Activated CD4-positive, alpha-beta T cell treated with anti-CD3 and anti-CD28 coated beads, Interleukin-2, amount 50 U/mL, for 16 hours (primary cell): ENCODE data around the gene UBA3.

Experiments
- DNase-seq: peaks from one replicate; pipeline ENCODE4 v3.0.0-alpha.2; 2020

Gene UBA3

GRCh38 chr3:69011096-69011730, 69.0 kb downstream of the UBA3 start:
- DNase-seq, result peak; percentile 11

GRCh38 chr3:69009559-69010410, 70.4 kb downstream of the UBA3 start:
- no peak for DNase-seq

GRCh38 chr3:69008980-69009379, 71.2 kb downstream of the UBA3 start:
- no peak for DNase-seq

- DNase-seq, result no peak
Measured at GRCh38 chr3:69005791-69006482, 74.2 kb downstream of the UBA3 start.

- no peak for DNase-seq
Measured at GRCh38 chr3:69005071-69005790, 74.9 kb downstream of the UBA3 start.
